Left lobe of liver (tissue), 1 donor: Measurements from ENCODE around the gene WWC2. TPM values are rescaled to one million over a fixed set of nuclear protein-coding genes. Genes with fewer than 3 reads are reported as not detected.

Experiments
- total RNA-seq: library from RNA; stranded (reverse); gene quantifications from one replicate; pipeline ENCODE4 v1.2.1, GENCODE V29; 2021
- donor health status: DM: no; HTN: yes; CAD: no.

The WWC2 gene
- total RNA-seq, 1 donor from 2014 or later, result 43.2 TPM

Other genes with a start within 250 kb of the WWC2 start
- gene DCTD, start 181.9 kb upstream of the WWC2 start, total RNA-seq, result 56.9 TPM
- gene CLDN22, start 221.0 kb downstream of the WWC2 start, total RNA-seq, result not detected
- gene CLDN24, start 223.2 kb downstream of the WWC2 start, total RNA-seq, result not detected